Endothelial cell of umbilical vein (primary cell): Measurements from ENCODE around the gene SPSB3.

ENCODE experiments used
- CTCF ChIP-seq, 2 donors: IDR thresholded peaks; 1 replicate in 1 of 2; 2 replicates in 1 of 2; pipeline ENCODE4 v1.5.1; 2011; ENCODE audit warnings: low read length in 2 of 2, mild to moderate bottlenecking in 2 of 2, moderate library complexity in 2 of 2, control low read depth in 1 of 2, inconsistent platforms in 1 of 2, low read depth in 1 of 2; ENCODE audit not compliant: insufficient read depth in 1 of 2; ENCODE audit errors: extremely low read depth in 1 of 2
- EZH2 ChIP-seq: IDR thresholded peaks from 2 replicates; pipeline ENCODE4 v1.6.1; 2012; ENCODE audit warnings: borderline replicate concordance, low read depth, mild to moderate bottlenecking, moderate library complexity, low read length, inconsistent platforms; ENCODE audit not compliant: severe bottlenecking
- FOS ChIP-seq: IDR thresholded peaks from 2 replicates; pipeline ENCODE4 v1.6.1; 2011; ENCODE audit warnings: mild to moderate bottlenecking, low read length, moderate library complexity, borderline replicate concordance; ENCODE audit not compliant: insufficient read depth
- GATA2 ChIP-seq: IDR thresholded peaks from 2 replicates; pipeline ENCODE4 v1.7.0; 2011; ENCODE audit warnings: low read depth, mild to moderate bottlenecking, moderate library complexity, mixed read lengths, low read length; ENCODE audit not compliant: insufficient read length, insufficient read depth
- JUN ChIP-seq: IDR thresholded peaks from 2 replicates; pipeline ENCODE4 v1.6.1; 2011; ENCODE audit warnings: borderline replicate concordance, low read depth; ENCODE audit not compliant: insufficient read length, insufficient read depth
- MAX ChIP-seq: IDR thresholded peaks from 2 replicates; pipeline ENCODE4 v1.6.1; 2011; ENCODE audit not compliant: insufficient read depth, insufficient read length
- MYC ChIP-seq: IDR thresholded peaks from one replicate; pipeline ENCODE4 v1.6.1; 2011; ENCODE audit warnings: mild to moderate bottlenecking, low read depth, low read length
- POLR2A ChIP-seq: IDR thresholded peaks from 2 replicates; pipeline ENCODE4 v1.6.1; 2012; ENCODE audit warnings: low read depth, mild to moderate bottlenecking, control low read depth, low read length
- POLR2AphosphoS5 ChIP-seq: IDR thresholded peaks from 2 replicates; pipeline ENCODE4 v1.6.1; 2012; ENCODE audit warnings: low read depth, mild to moderate bottlenecking, control low read depth, low read length, moderate library complexity; ENCODE audit not compliant: insufficient read depth

- TF ChIP-seq CTCF (IDR thresholded peaks at IDR 0.05; ENCODE audit: extremely low read depth in 1 of 2, insufficient read depth in 1 of 2, low read depth in 1 of 2, low read length in 2 of 2) (no peak), MYC (no peak), POLR2A (no peak), EZH2 (no peak), GATA2 (no peak), POLR2AphosphoS5 (no peak), MAX (no peak), JUN (no peak), FOS (no peak)
Observed at GRCh38 chr16:1731603-1732002, 50.8 kb downstream of the SPSB3 start.
